Neuronal stem cell (in vitro differentiated cells): ENCODE data around the gene CDKN1A.
A peak's percentile ranks its signal among the peaks of the same experiment; 100 is the strongest.

Source experiments
- DNase-seq: peaks from one replicate; pipeline ENCODE4 v3.0.0-alpha.2; 2013; ENCODE audit warnings: low spot score
- H2AFZ ChIP-seq: one replicate; pipeline ENCODE4 v1.6.1; 2013; ENCODE audit warnings: mild to moderate bottlenecking, low read length, inconsistent platforms
- H2AK5ac ChIP-seq: 2 replicates; pipeline ENCODE4 v1.6.1; 2013; ENCODE audit warnings: low read depth, mild to moderate bottlenecking, inconsistent platforms, low read length, moderate library complexity, mixed read lengths
- H2BK120ac ChIP-seq: 2 replicates; pipeline ENCODE4 v1.6.1; 2013; ENCODE audit warnings: low read depth, mild to moderate bottlenecking, inconsistent platforms, low read length, moderate library complexity, mixed read lengths
- H2BK12ac ChIP-seq: one replicate; pipeline ENCODE4 v1.6.1; 2013; ENCODE audit warnings: low read length, inconsistent platforms
- H2BK15ac ChIP-seq: 2 replicates; pipeline ENCODE4 v1.6.1; 2013; ENCODE audit warnings: mild to moderate bottlenecking, low read length, inconsistent platforms, mixed read lengths
- H2BK5ac ChIP-seq: one replicate; pipeline ENCODE4 v1.6.1; 2013; ENCODE audit warnings: inconsistent platforms, mild to moderate bottlenecking, low read length, moderate library complexity
- H3K14ac ChIP-seq: one replicate; pipeline ENCODE4 v1.6.1; 2013; ENCODE audit warnings: low read length, inconsistent platforms
- H3K18ac ChIP-seq: 2 replicates; pipeline ENCODE4 v1.6.1; 2013; ENCODE audit warnings: low read length, inconsistent platforms
- H3K23ac ChIP-seq: 2 replicates; pipeline ENCODE4 v1.6.1; 2013; ENCODE audit warnings: low read depth, mild to moderate bottlenecking, mixed read lengths, low read length, inconsistent platforms; ENCODE audit not compliant: poor library complexity
- H3K27ac ChIP-seq: replicated peaks from 3 replicates; pipeline ENCODE4 v1.5.1; 2013; ENCODE audit warnings: low read length, inconsistent platforms
- H3K27me3 ChIP-seq, 3 experiments: 2 replicates each; pipeline ENCODE4 v1.6.1; 2013; ENCODE audit warnings: low read length in 3 of 3, mild to moderate bottlenecking in 2 of 3, inconsistent platforms in 1 of 3, low read depth in 1 of 3, mixed read lengths in 1 of 3, moderate library complexity in 1 of 3; ENCODE audit not compliant: control insufficient read depth in 3 of 3, insufficient read depth in 3 of 3
- H3K36me3 ChIP-seq, 2 donors: replicated peaks in 1 of 2; 2 replicates each; pipeline ENCODE4 v1.6.1; 2013; ENCODE audit warnings: low read length in 2 of 2; ENCODE audit not compliant: control insufficient read depth in 2 of 2, insufficient read depth in 2 of 2
- H3K4ac ChIP-seq: 2 replicates; pipeline ENCODE4 v1.6.1; 2013; ENCODE audit warnings: inconsistent platforms, mild to moderate bottlenecking, low read length, moderate library complexity
- H3K4me1 ChIP-seq, 2 donors: 1 replicate in 1 of 2; 2 replicates in 1 of 2; pipeline ENCODE4 v1.6.1; 2013; ENCODE audit warnings: low read length in 2 of 2, low read depth in 1 of 2; ENCODE audit not compliant: control insufficient read depth in 2 of 2, insufficient read depth in 1 of 2
- H3K4me2 ChIP-seq: one replicate; pipeline ENCODE4 v1.6.1; 2013; ENCODE audit warnings: mild to moderate bottlenecking, low read length, inconsistent platforms; ENCODE audit not compliant: insufficient read depth, poor library complexity, severe bottlenecking
- H3K4me3 ChIP-seq, 2 donors: 2 replicates each; pipeline ENCODE4 v1.5.1; 2013; ENCODE audit warnings: low read length in 2 of 2, mild to moderate bottlenecking in 2 of 2, inconsistent platforms in 1 of 2, moderate library complexity in 1 of 2
- H3K79me1 ChIP-seq: one replicate; pipeline ENCODE4 v1.6.1; 2013; ENCODE audit warnings: low read depth, mild to moderate bottlenecking, inconsistent platforms, low read length, moderate library complexity
- H3K9ac ChIP-seq: one replicate; pipeline ENCODE4 v1.6.1; 2013; ENCODE audit warnings: mild to moderate bottlenecking, low read depth, low read length, inconsistent platforms; ENCODE audit not compliant: poor library complexity
- H3K9me3 ChIP-seq, 2 donors: replicated peaks in 1 of 2; 2 replicates each; pipeline versions ENCODE3 to v1.6.1; 2013; ENCODE audit warnings: low read length in 2 of 2, mild to moderate bottlenecking in 2 of 2, inconsistent platforms in 1 of 2, low read depth in 1 of 2, mixed read lengths in 1 of 2, moderate library complexity in 1 of 2; ENCODE audit not compliant: control insufficient read depth in 2 of 2, insufficient read depth in 1 of 2
- H4K8ac ChIP-seq: one replicate; pipeline ENCODE4 v1.6.1; 2013; ENCODE audit warnings: low read depth, mild to moderate bottlenecking, inconsistent platforms, low read length, moderate library complexity
- H4K91ac ChIP-seq: one replicate; pipeline ENCODE4 v1.6.1; 2013; ENCODE audit warnings: low read length, low read depth, mild to moderate bottlenecking, inconsistent platforms; ENCODE audit not compliant: poor library complexity
- WGBS, 2 donors: extraction: QIAGEN DNeasy Blood & Tissue Kit; methylation state at CpG; one replicate each; pipeline ENCODE4 v1.1.7; 2013; ENCODE audit warnings: missing lambda C conversion rate in 2 of 2, mixed read lengths in 1 of 2; ENCODE audit not compliant: insufficient read length in 2 of 2, insufficient replicate concordance in 1 of 2; ENCODE audit errors: extremely low coverage in 2 of 2; 5-methylcytosine and 5-hydroxymethylcytosine counted together

The CDKN1A gene

GRCh38 chr6:36662380-36662779, 16.1 kb upstream of the CDKN1A start:
- H3K4me1 ChIP-seq, result peaks cover 18 to 19% of the 10 kb centered on the region in 2 donors
- DNase-seq, result no peak
- WGBS, 2 donors, result no CpG with 5 or more reads among the region's 5 CpGs

GRCh38 chr6:36662827-36663256, 15.7 kb upstream of the CDKN1A start:
- no peak overlapping the region for H2BK120ac ChIP-seq
- no peak overlapping the region for H2BK5ac ChIP-seq
- no peak overlapping the region for H2BK15ac ChIP-seq
- H3K23ac ChIP-seq, result no peak overlapping the region
- no peak overlapping the region for H3K9ac ChIP-seq
- H3K4me3 ChIP-seq, result no peak overlapping the region
- no peaks in the 10 kb centered on the region for H3K36me3 ChIP-seq
- no peak overlapping the region for H3K14ac ChIP-seq
- peak overlapping the region; percentile 27 for H2AFZ ChIP-seq
- H3K4me2 ChIP-seq, result no peak overlapping the region
- H2BK12ac ChIP-seq, result no peak overlapping the region
- H3K27ac ChIP-seq, result no peak overlapping the region
- no CpG with 5 or more reads among the region's 6 CpGs for WGBS, 2 donors
- no peak overlapping the region for H4K91ac ChIP-seq
- H4K8ac ChIP-seq, result no peak overlapping the region
- no peaks in the 10 kb centered on the region for H3K79me1 ChIP-seq
- DNase-seq, result no peak
- H3K9me3 ChIP-seq, result no peaks in the 10 kb centered on the region
- H3K4ac ChIP-seq, result no peak overlapping the region
- no peak overlapping the region for H3K18ac ChIP-seq
- H3K4me1 ChIP-seq, result peaks cover 21 to 22% of the 10 kb centered on the region in 2 donors
- H2AK5ac ChIP-seq, result no peak overlapping the region
- peaks cover 0 to 2% (median 0%) of the 10 kb centered on the region in 3 experiments for H3K27me3 ChIP-seq

More at GRCh38 chr6:36662380-36662779, 16.1 kb upstream of the CDKN1A start:
- H2BK120ac ChIP-seq, result no peak overlapping the region
- no peak overlapping the region for H3K9ac ChIP-seq
- no peaks in the 10 kb centered on the region for H3K36me3 ChIP-seq
- H2AFZ ChIP-seq, result peak overlapping the region; percentile 27
- no peak overlapping the region for H3K4me2 ChIP-seq
- H3K79me1 ChIP-seq, result no peaks in the 10 kb centered on the region
- H3K27ac ChIP-seq, result no peak overlapping the region
- no peak overlapping the region for H3K18ac ChIP-seq
- H3K4me3 ChIP-seq, result no peak overlapping the region
- no peaks in the 10 kb centered on the region for H3K9me3 ChIP-seq
- H2BK12ac ChIP-seq, result no peak overlapping the region
- peaks cover 0 to 2% (median 0%) of the 10 kb centered on the region in 3 experiments for H3K27me3 ChIP-seq
- no peak overlapping the region for H3K14ac ChIP-seq
- no peak overlapping the region for H2AK5ac ChIP-seq
- no peak overlapping the region for H2BK15ac ChIP-seq
- H4K91ac ChIP-seq, result no peak overlapping the region
- H2BK5ac ChIP-seq, result no peak overlapping the region
- H4K8ac ChIP-seq, result no peak overlapping the region
- no peak overlapping the region for H3K4ac ChIP-seq
- H3K23ac ChIP-seq, result no peak overlapping the region

GRCh38 chr6:36663504-36664446, 14.7 kb upstream of the CDKN1A start:
- Histone ChIP-seq H3K79me1 (no peaks in the 10 kb centered on the region), H3K9me3 (no peaks in the 10 kb centered on the region), H3K4me1 (peaks cover 25 to 30% of the 10 kb centered on the region in 2 donors), H3K27ac (no peak overlapping the region), H2BK120ac (no peak overlapping the region), H3K27me3 (peaks cover 0 to 2% (median 0%) of the 10 kb centered on the region in 3 experiments), H3K4me3 (no peak overlapping the region), H3K9ac (no peak overlapping the region), H3K23ac (no peak overlapping the region), H2BK15ac (no peak overlapping the region), H3K4me2 (no peak overlapping the region), H2BK12ac (no peak overlapping the region), H2AFZ (no peak overlapping the region), H3K18ac (no peak overlapping the region), H4K91ac (no peak overlapping the region), H2BK5ac (no peak overlapping the region), H4K8ac (no peak overlapping the region), H2AK5ac (no peak overlapping the region), H3K36me3 (no peaks in the 10 kb centered on the region), H3K4ac (no peak overlapping the region), H3K14ac (no peak overlapping the region)
- DNase-seq, result no peak
- WGBS, 2 donors, result no CpG with 5 or more reads among the region's 4 CpGs

GRCh38 chr6:36665180-36665579, 13.3 kb upstream of the CDKN1A start:
- Histone ChIP-seq H3K27ac (no peak overlapping the region), H2BK12ac (no peak overlapping the region), H3K4me3 (no peak overlapping the region), H3K4me2 (no peak overlapping the region), H2BK120ac (no peak overlapping the region), H3K18ac (no peak overlapping the region), H3K79me1 (no peaks in the 10 kb centered on the region), H3K4me1 (peaks cover 35% of the 10 kb centered on the region in 2 donors), H4K8ac (no peak overlapping the region), H2AFZ (no peak overlapping the region), H2BK5ac (no peak overlapping the region), H3K36me3 (no peaks in the 10 kb centered on the region), H4K91ac (no peak overlapping the region), H3K27me3 (peaks cover 0 to 2% (median 0%) of the 10 kb centered on the region in 3 experiments), H3K9me3 (no peaks in the 10 kb centered on the region), H2BK15ac (no peak overlapping the region), H3K4ac (no peak overlapping the region), H3K14ac (no peak overlapping the region), H3K23ac (no peak overlapping the region), H3K9ac (no peak overlapping the region), H2AK5ac (no peak overlapping the region)
- DNase-seq, result no peak
- WGBS, 2 donors, result no CpG with 5 or more reads among the region's 4 CpGs
